Adipocyte (in vitro differentiated cells): ENCODE results near the gene TLNRD1.
"Not testable (repeated sequence)": the region's sequence is repeated elsewhere in the genome, so short reads cannot be mapped to it uniquely, and the experiment has no call there.

Experiments used
- DNase-seq: peaks from one replicate; pipeline ENCODE4 v3.0.0-alpha.2; 2015; ENCODE audit warnings: low read depth
- H3K27me3 ChIP-seq: replicated peaks from 2 replicates; pipeline ENCODE4 v1.7.0; 2013; ENCODE audit warnings: mild to moderate bottlenecking, low read length, moderate library complexity; ENCODE audit not compliant: control insufficient read depth, insufficient read depth
- H3K36me3 ChIP-seq: 2 replicates; pipeline ENCODE4 v1.7.0; 2013; ENCODE audit warnings: low read length, mild to moderate bottlenecking, moderate library complexity; ENCODE audit not compliant: control insufficient read depth, insufficient read depth, severe bottlenecking
- H3K4me1 ChIP-seq: 2 replicates; pipeline ENCODE4 v1.7.0; 2013; ENCODE audit warnings: mild to moderate bottlenecking, low read length, moderate library complexity; ENCODE audit not compliant: control insufficient read depth, insufficient read depth
- H3K4me3 ChIP-seq: 2 replicates; pipeline ENCODE4 v1.7.0; 2013; ENCODE audit warnings: mild to moderate bottlenecking, low read length, moderate library complexity
- H3K9ac ChIP-seq: 2 replicates; pipeline ENCODE4 v1.7.0; 2013; ENCODE audit warnings: mild to moderate bottlenecking, low read length, moderate library complexity
- H3K9me3 ChIP-seq: 2 replicates; pipeline ENCODE4 v1.7.0; 2013; ENCODE audit warnings: mild to moderate bottlenecking, low read length, moderate library complexity; ENCODE audit not compliant: control insufficient read depth

Gene TLNRD1

GRCh38 chr15:81000624-81001151 is at the start of gene TLNRD1:
TLNRD1 (plus strand) TSS chr15:81000923; CDS start chr15:81002272, 1,349 bp downstream.
- DNase-seq, result peak; percentile 96
- peak within 1 kb of the TSS; percentile 86 for H3K4me3 ChIP-seq
- no peaks in the 10 kb centered on the region for H3K9me3 ChIP-seq
- H3K27me3 ChIP-seq, result no peaks in the 10 kb centered on the region
- peaks cover 39% of the 10 kb centered on the region for H3K4me1 ChIP-seq
- H3K36me3 ChIP-seq, result peaks cover 5% of the 10 kb centered on the region
- peak within 1 kb of the TSS; percentile 98 for H3K9ac ChIP-seq

DNA sequence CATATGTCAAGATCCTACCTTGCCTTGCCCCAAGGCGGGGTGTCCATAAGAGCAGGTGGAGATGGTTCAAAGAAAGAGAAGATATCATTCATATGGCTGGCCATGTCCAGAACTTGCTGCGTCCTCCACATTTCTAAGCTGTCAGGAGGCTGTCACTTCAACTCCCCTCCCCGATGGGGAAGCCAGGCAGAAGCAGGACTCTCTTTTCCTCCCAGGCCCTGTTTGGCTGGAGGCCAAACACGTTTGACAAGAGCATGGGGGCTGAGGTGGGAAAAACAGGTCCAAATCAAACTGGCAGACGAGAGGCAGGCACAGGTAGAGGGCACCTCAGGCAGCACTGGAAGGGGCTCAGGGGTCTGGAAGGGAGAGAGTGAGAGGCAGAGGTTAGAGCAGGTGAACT is 48.8 kb upstream of the TLNRD1 start:
- no peaks in the 10 kb centered on the region for H3K27me3 ChIP-seq
- H3K4me1 ChIP-seq, result peaks cover 5% of the 10 kb centered on the region
- no peaks in the 10 kb centered on the region for H3K9me3 ChIP-seq
- H3K9ac ChIP-seq, result no peak overlapping the region
- peaks cover 51% of the 10 kb centered on the region for H3K36me3 ChIP-seq
- H3K4me3 ChIP-seq, result no peak overlapping the region
- no peak for DNase-seq

GRCh38 chr15:80953001-80953952 is 47.4 kb upstream of the TLNRD1 start:
- no peak for DNase-seq
- Histone ChIP-seq H3K4me1 (peaks cover 5% of the 10 kb centered on the region), H3K9me3 (no peaks in the 10 kb centered on the region), H3K9ac (no peak overlapping the region), H3K27me3 (no peaks in the 10 kb centered on the region), H3K36me3 (peaks cover 38% of the 10 kb centered on the region), H3K4me3 (no peak overlapping the region)

GRCh38 chr15:80953953-80954778 is 46.6 kb upstream of the TLNRD1 start:
- no peaks in the 10 kb centered on the region for H3K9me3 ChIP-seq
- DNase-seq, result no peak
- peaks cover 5% of the 10 kb centered on the region for H3K4me1 ChIP-seq
- peaks cover 29% of the 10 kb centered on the region for H3K36me3 ChIP-seq
- no peaks in the 10 kb centered on the region for H3K27me3 ChIP-seq
- no peak overlapping the region for H3K4me3 ChIP-seq
- no peak overlapping the region for H3K9ac ChIP-seq

- H3K27me3 ChIP-seq, H3K9ac ChIP-seq, H3K4me3 ChIP-seq, H3K9me3 ChIP-seq, H3K4me1 ChIP-seq: not testable (repeated sequence)
- H3K36me3 ChIP-seq, result peaks cover 13% of the 10 kb centered on the region
- DNase-seq, result peak; percentile 80
Measured at GRCh38 chr15:80955571-80956452, 44.9 kb upstream of the TLNRD1 start.

DNA sequence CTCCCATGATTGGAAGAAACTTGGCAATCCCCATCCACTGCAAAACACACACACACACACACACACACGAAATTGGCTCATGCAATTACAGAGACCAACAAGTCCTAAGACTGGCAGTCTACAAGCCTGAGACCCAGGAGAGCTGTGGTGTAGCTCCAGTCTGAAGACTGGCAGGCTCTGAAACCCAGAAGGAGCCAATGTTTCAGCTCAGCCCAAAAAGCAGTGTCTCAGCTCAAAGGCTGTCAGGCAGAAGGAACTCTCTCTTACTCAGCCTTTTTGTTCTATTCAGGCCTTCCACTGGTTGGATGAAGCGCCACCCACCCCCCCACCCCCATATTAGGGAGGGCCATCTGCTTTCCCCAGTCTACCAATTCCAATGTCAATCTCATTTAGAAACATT is 43.2 kb upstream of the TLNRD1 start:
- H3K27me3 ChIP-seq, result no peaks in the 10 kb centered on the region
- DNase-seq, result no peak
- no peaks in the 10 kb centered on the region for H3K9me3 ChIP-seq
- H3K9ac ChIP-seq, result no peak overlapping the region
- H3K36me3 ChIP-seq, result no peaks in the 10 kb centered on the region
- peaks cover 5% of the 10 kb centered on the region for H3K4me1 ChIP-seq
- no peak overlapping the region for H3K4me3 ChIP-seq

- no peaks in the 10 kb centered on the region for H3K9me3 ChIP-seq
- no peak overlapping the region for H3K4me3 ChIP-seq
- H3K36me3 ChIP-seq, result no peaks in the 10 kb centered on the region
- H3K4me1 ChIP-seq, result peaks cover 5% of the 10 kb centered on the region
- H3K9ac ChIP-seq, result no peak overlapping the region
- DNase-seq, result no peak
- H3K27me3 ChIP-seq, result no peaks in the 10 kb centered on the region
Measured at GRCh38 chr15:80957976-80958375, 42.7 kb upstream of the TLNRD1 start.

- H3K9ac ChIP-seq, result no peak overlapping the region
- no peaks in the 10 kb centered on the region for H3K36me3 ChIP-seq
- H3K9me3 ChIP-seq, result no peaks in the 10 kb centered on the region
- peaks cover 5% of the 10 kb centered on the region for H3K4me1 ChIP-seq
- H3K4me3 ChIP-seq, result no peak overlapping the region
- no peaks in the 10 kb centered on the region for H3K27me3 ChIP-seq
- DNase-seq, result no peak
Measured at GRCh38 chr15:80958818-80959495, 41.8 kb upstream of the TLNRD1 start.

DNA sequence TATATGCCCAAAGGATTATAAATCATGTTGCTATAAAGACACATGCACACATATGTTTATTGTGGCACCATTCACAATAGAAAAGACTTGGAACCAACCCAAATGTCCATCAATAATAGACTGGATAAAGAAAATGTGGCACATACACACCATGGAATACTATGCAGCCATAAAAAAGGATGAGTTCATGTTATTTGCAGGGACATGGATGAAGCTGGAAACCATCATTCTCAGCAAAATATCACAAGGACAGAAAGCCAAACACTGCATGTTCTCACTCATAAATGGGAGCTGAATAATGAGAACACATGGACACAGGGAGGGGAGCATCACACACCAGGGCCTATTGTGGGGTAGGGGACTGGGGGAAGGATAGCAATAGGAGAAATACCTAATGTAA is 35.3 kb upstream of the TLNRD1 start:
- not testable (repeated sequence) for H3K36me3 ChIP-seq, H3K27me3 ChIP-seq, DNase-seq, H3K9me3 ChIP-seq, H3K9ac ChIP-seq, H3K4me3 ChIP-seq
- peaks cover 12% of the 10 kb centered on the region for H3K4me1 ChIP-seq

DNA sequence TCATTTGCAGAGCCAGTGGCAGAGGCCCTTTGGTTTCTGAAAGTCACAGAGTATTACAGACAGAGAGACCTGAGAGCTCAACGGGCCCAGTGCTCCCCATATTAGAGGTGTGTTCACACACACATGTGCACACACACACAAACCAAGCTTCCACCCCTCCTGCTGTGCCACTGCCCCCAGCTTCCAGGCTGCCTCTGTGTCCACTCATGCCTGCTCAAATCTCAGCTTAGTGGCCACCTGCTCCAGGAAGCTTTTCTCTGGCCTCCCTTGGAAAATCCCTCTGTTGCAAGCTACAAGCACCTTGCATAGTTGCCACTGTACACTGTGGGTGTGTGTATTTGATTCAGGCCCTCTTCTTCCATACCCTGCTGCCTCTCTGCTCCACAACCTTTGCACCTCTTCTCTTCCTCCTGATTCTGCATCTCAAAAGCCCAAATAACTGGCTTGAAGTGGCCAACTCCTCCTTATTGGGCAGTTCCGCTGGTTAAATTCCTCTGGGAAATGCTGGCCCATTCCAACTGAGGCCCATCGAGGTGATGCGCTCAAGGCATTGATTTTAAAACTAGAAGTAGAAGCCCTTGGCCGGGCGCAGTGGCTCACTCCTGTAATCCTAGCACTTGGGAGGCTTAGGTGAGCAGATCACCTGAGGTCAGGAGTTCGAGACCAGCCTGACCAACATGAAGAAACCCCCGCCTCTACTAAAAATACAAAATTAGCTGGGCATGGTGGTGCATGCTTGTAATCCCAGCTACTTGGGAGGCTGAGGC is 34.1 kb upstream of the TLNRD1 start:
- Histone ChIP-seq H3K36me3 (no peaks in the 10 kb centered on the region), H3K9me3 (no peaks in the 10 kb centered on the region), H3K9ac (no peak overlapping the region), H3K27me3 (no peaks in the 10 kb centered on the region), H3K4me1 (peaks cover 12% of the 10 kb centered on the region), H3K4me3 (no peak overlapping the region)
- DNase-seq, result no peak
